Activated T-helper 9 cell treated with anti-CD3 and anti-CD28 coated beads, Interleukin-2, amount 50 U/mL, for 16 hours (primary cell): ENCODE results near the gene ERC2.

Source experiments
- DNase-seq: peaks from one replicate; pipeline ENCODE4 v3.0.0-alpha.2; 2020; ENCODE audit warnings: low read depth

The ERC2 gene

GRCh38 chr3:55488398-55489055 is 979.7 kb downstream of the ERC2 start:
- no peak for DNase-seq

GRCh38 chr3:55487381-55488241 is 980.7 kb downstream of the ERC2 start:
- DNase-seq = no peak

- DNase-seq = no peak
Observed at GRCh38 chr3:55486857-55487380, 981.3 kb downstream of the ERC2 start, which contains the start of gene WNT5A. Gene WNT5A, minus strand, starts transcription at chr3:55487306. Its CDS starts 321 bp downstream, at chr3:55486985.

- DNase-seq = no peak
Observed at GRCh38 chr3:55486101-55486856, 982.0 kb downstream of the ERC2 start.

GRCh38 chr3:55484801-55485791 is 983.2 kb downstream of the ERC2 start:
- DNase-seq = no peak

- DNase-seq = no peak
Observed at GRCh38 chr3:55484191-55484689, 984.0 kb downstream of the ERC2 start.

GRCh38 chr3:55483196-55484095 is 984.8 kb downstream of the ERC2 start:
- DNase-seq = no peak

- DNase-seq = no peak
Observed at GRCh38 chr3:55482496-55483195, 985.6 kb downstream of the ERC2 start.

- no peak for DNase-seq
Observed at GRCh38 chr3:55481744-55482495, 986.3 kb downstream of the ERC2 start.

GRCh38 chr3:55480911-55481743 is 987.1 kb downstream of the ERC2 start:
- DNase-seq = no peak

- DNase-seq = no peak
Observed at GRCh38 chr3:55477306-55478303, 990.7 kb downstream of the ERC2 start.

GRCh38 chr3:55476515-55476914 is 991.8 kb downstream of the ERC2 start:
- no peak for DNase-seq

- DNase-seq = no peak
Observed at GRCh38 chr3:55474213-55474632, 994.0 kb downstream of the ERC2 start.

- no peak for DNase-seq
Observed at GRCh38 chr3:55473788-55474187, 994.5 kb downstream of the ERC2 start.

- DNase-seq = no peak
Observed at GRCh38 chr3:55471522-55472280, 996.6 kb downstream of the ERC2 start.
